Ovary (tissue), 3 donors: ENCODE data around the gene KIAA1217.

Source experiments
- EP300 ChIP-seq: sonication (generic); formaldehyde crosslinking; IDR thresholded peaks from one replicate; pipeline ENCODE4 v1.6.1; 2017; ENCODE audit warnings: antibody characterized with exemption
- POLR2A ChIP-seq: fragments of 450-650 bp; IDR thresholded peaks from one replicate; pipeline ENCODE4 v1.6.1; 2017; ENCODE audit warnings: antibody characterized with exemption, mild to moderate bottlenecking, moderate library complexity
- TF ChIP-seq, protein P1 (sequence below), 3 donors: fragments of 450-650 bp in 2 of 3; fragments of 200-600 bp in 1 of 3; IDR thresholded peaks; one replicate each; pipeline versions ENCODE4 v1.5.1 to v1.8.0; 2016 to 2022; ENCODE audit warnings: antibody characterized with exemption in 3 of 3, mild to moderate bottlenecking in 1 of 3
- donor health status: DM: no; HTN: no; CAD: no.

DNA sequence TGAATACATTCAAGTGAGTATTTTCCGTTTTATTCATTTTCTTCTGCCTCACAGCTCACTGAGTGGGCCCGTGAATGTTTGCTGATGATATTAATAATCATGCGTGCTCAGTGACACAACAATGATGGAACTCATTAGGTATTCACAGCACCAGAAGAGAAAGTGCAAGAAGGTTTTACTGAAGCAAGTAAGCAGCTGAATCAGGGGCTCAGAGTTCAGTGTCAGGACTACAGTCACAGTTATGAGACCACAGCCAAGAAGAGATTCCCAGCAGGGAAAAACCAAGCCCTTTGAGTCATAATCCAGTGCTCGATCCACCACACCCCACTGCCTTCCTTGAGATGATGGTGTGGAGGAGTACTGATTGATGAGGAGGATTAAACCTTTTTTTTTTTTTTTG, 247.4 kb downstream of the KIAA1217 start:
- TF ChIP-seq, protein P1, sequence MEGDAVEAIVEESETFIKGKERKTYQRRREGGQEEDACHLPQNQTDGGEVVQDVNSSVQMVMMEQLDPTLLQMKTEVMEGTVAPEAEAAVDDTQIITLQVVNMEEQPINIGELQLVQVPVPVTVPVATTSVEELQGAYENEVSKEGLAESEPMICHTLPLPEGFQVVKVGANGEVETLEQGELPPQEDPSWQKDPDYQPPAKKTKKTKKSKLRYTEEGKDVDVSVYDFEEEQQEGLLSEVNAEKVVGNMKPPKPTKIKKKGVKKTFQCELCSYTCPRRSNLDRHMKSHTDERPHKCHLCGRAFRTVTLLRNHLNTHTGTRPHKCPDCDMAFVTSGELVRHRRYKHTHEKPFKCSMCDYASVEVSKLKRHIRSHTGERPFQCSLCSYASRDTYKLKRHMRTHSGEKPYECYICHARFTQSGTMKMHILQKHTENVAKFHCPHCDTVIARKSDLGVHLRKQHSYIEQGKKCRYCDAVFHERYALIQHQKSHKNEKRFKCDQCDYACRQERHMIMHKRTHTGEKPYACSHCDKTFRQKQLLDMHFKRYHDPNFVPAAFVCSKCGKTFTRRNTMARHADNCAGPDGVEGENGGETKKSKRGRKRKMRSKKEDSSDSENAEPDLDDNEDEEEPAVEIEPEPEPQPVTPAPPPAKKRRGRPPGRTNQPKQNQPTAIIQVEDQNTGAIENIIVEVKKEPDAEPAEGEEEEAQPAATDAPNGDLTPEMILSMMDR (IDR thresholded peaks at IDR 0.05): no peak
- TF ChIP-seq POLR2A: no peak
- TF ChIP-seq EP300: no peak
